Astrocyte (in vitro differentiated cells and primary cell): ENCODE results near the gene APOBEC3C.

Experiments
- CTCF ChIP-seq: IDR thresholded peaks from 2 replicates; pipeline ENCODE4 v1.5.1; 2011; ENCODE audit warnings: low read depth, mild to moderate bottlenecking, inconsistent platforms, low read length, moderate library complexity; ENCODE audit not compliant: insufficient read depth
- EZH2 ChIP-seq: IDR thresholded peaks from 2 replicates; pipeline ENCODE4 v1.6.1; 2012; ENCODE audit warnings: mild to moderate bottlenecking, low read length, inconsistent platforms; ENCODE audit not compliant: insufficient read depth

DNA sequence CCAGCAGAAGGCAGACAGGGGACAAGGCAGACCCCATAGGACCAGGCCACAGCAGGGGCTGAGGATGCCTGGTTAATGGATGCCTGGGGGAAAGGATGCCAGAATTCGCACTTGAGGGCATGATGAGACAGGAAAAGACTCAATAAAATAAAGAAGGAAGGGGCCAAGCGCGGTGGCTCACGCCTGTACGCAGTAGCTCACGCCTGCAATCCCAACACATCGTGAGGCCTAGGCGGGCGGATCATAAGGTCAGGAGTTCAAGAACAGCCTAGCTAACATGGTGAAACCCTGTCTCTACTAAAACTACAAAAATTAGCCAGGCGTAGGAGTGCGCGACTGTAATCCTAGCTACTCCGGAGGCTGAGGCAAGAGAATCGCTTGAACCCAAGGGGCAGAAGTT lies 16.6 kb downstream of the APOBEC3C start:
- no peak for TF ChIP-seq CTCF
- no peak for TF ChIP-seq EZH2
